AG10803 (cell line): ENCODE data around the gene TTLL13.
"Not testable (repeated sequence)": the region's sequence is repeated elsewhere in the genome, so short reads cannot be mapped to it uniquely, and the experiment has no call there.

Experiments
- DNase-seq: peaks from one replicate; pipeline ENCODE4 v3.0.0; 2010; ENCODE audit warnings: low read depth
- H3K4me3 ChIP-seq: 2 replicates; pipeline ENCODE4 v1.5.1; 2011; ENCODE audit warnings: mild to moderate bottlenecking, low read length, control low read depth
- CTCF ChIP-seq: conservative IDR thresholded peaks from 2 replicates; pipeline ENCODE4 v1.5.1; 2011; ENCODE audit warnings: mild to moderate bottlenecking, low read length, control low read depth, inconsistent platforms

TTLL13 gene

GRCh38 chr15:90240856-90241255 is 8.5 kb upstream of the TTLL13 start:
- no peak for DNase-seq
- TF ChIP-seq CTCF = no peak
- no peak overlapping the region for H3K4me3 ChIP-seq

- H3K4me3 ChIP-seq = no peak overlapping the region
- no peak for TF ChIP-seq CTCF
- no peak for DNase-seq
Measured at GRCh38 chr15:90241343-90242192, 7.8 kb upstream of the TTLL13 start.

- no peak overlapping the region for H3K4me3 ChIP-seq
- DNase-seq = no peak
- no peak for TF ChIP-seq CTCF
Measured at GRCh38 chr15:90243943-90244639, 5.3 kb upstream of the TTLL13 start.

- no peak for TF ChIP-seq CTCF
- no peak overlapping the region; the same call in 1 of the 2 replicates for H3K4me3 ChIP-seq
- DNase-seq = no peak
Measured at GRCh38 chr15:90248789-90249202, 560 bp upstream of the TTLL13 start.

DNA sequence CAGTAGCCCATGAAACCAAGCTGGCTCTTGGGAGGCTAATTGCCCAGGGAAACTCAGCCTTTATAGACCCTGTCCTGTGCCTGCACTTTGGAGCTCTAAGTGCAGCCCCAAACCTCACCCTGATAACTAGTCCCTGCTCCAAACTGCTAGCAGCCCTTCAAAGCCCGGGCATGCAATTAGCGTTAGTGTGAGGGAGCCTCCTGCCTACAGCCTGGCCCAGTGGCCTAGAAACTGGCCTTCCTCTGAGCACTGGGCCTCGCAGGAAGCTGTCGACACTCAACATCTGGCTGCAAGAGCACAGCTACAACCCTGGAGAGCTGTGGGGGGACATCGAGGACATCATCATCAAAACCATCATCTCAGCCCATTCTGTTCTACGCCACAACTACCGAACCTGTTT is 8.4 kb downstream of the TTLL13 start:
- H3K4me3 ChIP-seq = no peak overlapping the region
- no peak for TF ChIP-seq CTCF
- DNase-seq = no peak

- DNase-seq = no peak
- no peak for TF ChIP-seq CTCF
- H3K4me3 ChIP-seq = no peak overlapping the region
Measured at GRCh38 chr15:90259524-90259923, 10.2 kb downstream of the TTLL13 start.

GRCh38 chr15:90260731-90261130 is 11.4 kb downstream of the TTLL13 start:
- not testable (repeated sequence) for DNase-seq, H3K4me3 ChIP-seq
